Activated T-cell treated with anti-CD3 and anti-CD28 coated beads for 48 hours (primary cell): ENCODE measurements around the gene ZFP36L1.
"Not testable (repeated sequence)": the region's sequence is repeated elsewhere in the genome, so short reads cannot be mapped to it uniquely, and the experiment has no call there.

Source experiments
- DNase-seq: peaks from one replicate; pipeline ENCODE4 v3.0.0-alpha.2; 2020; ENCODE audit warnings: low read depth

Gene ZFP36L1

GRCh38 chr14:68784226-68784910 is 8.5 kb downstream of the ZFP36L1 start:
- no peak for DNase-seq

- DNase-seq: no peak
Observed at GRCh38 chr14:68783408-68784225, 9.2 kb downstream of the ZFP36L1 start.

GRCh38 chr14:68782091-68782981 is 10.5 kb downstream of the ZFP36L1 start:
- DNase-seq: no peak

GRCh38 chr14:68781161-68782021 is 11.5 kb downstream of the ZFP36L1 start:
- no peak for DNase-seq

GRCh38 chr14:68780358-68781160 is 12.3 kb downstream of the ZFP36L1 start:
- no peak for DNase-seq

GRCh38 chr14:68779761-68780323 is 13.0 kb downstream of the ZFP36L1 start:
- no peak for DNase-seq

GRCh38 chr14:68777644-68778043 is 15.2 kb downstream of the ZFP36L1 start:
- DNase-seq: no peak

GRCh38 chr14:68775614-68776126 is 17.2 kb downstream of the ZFP36L1 start:
- DNase-seq: no peak

GRCh38 chr14:68774771-68775613 is 17.9 kb downstream of the ZFP36L1 start:
- DNase-seq: no peak

- no peak for DNase-seq
Observed at GRCh38 chr14:68772761-68773381, 20.0 kb downstream of the ZFP36L1 start.

- no peak for DNase-seq
Observed at GRCh38 chr14:68771631-68772030, 21.2 kb downstream of the ZFP36L1 start.

- no peak for DNase-seq
Observed at GRCh38 chr14:68770553-68771286, 22.1 kb downstream of the ZFP36L1 start.

GRCh38 chr14:68770051-68770450 is 22.8 kb downstream of the ZFP36L1 start:
- DNase-seq: no peak

- no peak for DNase-seq
Observed at GRCh38 chr14:68768316-68768715, 24.6 kb downstream of the ZFP36L1 start.

- DNase-seq: no peak
Observed at GRCh38 chr14:68767248-68767645, 25.6 kb downstream of the ZFP36L1 start.

GRCh38 chr14:68766299-68767247 is 26.3 kb downstream of the ZFP36L1 start:
- no peak for DNase-seq

- not testable (repeated sequence) for DNase-seq
Observed at GRCh38 chr14:68763843-68764242, 29.0 kb downstream of the ZFP36L1 start.
